Kidney epithelial cell (primary cell): ENCODE data around the gene ASXL2. TPM values are rescaled to one million over a fixed set of nuclear protein-coding genes. Genes with fewer than 3 reads are reported as not detected.
"Not testable (repeated sequence)": the region's sequence is repeated elsewhere in the genome, so short reads cannot be mapped to it uniquely, and the experiment has no call there.

Experiments used
- DNase-seq: peaks from one replicate; pipeline ENCODE4 v3.0.0-alpha.2; 2010; ENCODE audit warnings: low read depth
- H3K27me3 ChIP-seq: 2 replicates; pipeline ENCODE4 v1.6.0; 2011; ENCODE audit warnings: low read length; ENCODE audit not compliant: control insufficient read depth, insufficient read depth
- H3K36me3 ChIP-seq: 2 replicates; pipeline ENCODE4 v1.5.1; 2011; ENCODE audit warnings: low read length; ENCODE audit not compliant: control insufficient read depth, insufficient read depth
- H3K4me3 ChIP-seq: 2 replicates; pipeline ENCODE4 v1.5.1; 2011; ENCODE audit warnings: low read depth, mild to moderate bottlenecking, control low read depth, low read length
- total RNA-seq: library from RNA; depleted of rRNA; stranded (reverse); fragments of >200 nt; gene quantifications from 2 replicates; pipeline ENCODE4 v1.2.3, GENCODE V29; 2015
- TF ChIP-seq, protein P1 (sequence below): IDR thresholded peaks from 2 replicates; pipeline ENCODE4 v1.5.1; 2011; ENCODE audit warnings: mild to moderate bottlenecking, moderate library complexity, low read length, control low read depth, inconsistent platforms; ENCODE audit not compliant: insufficient read depth, poor library complexity, severe bottlenecking

The ASXL2 gene
- total RNA-seq, 1 donor from 2014 or later = 18.6 TPM

- H3K36me3 ChIP-seq = no peaks in the 10 kb centered on the region
- H3K27me3 ChIP-seq = no peaks in the 10 kb centered on the region
- TF ChIP-seq, protein P1, sequence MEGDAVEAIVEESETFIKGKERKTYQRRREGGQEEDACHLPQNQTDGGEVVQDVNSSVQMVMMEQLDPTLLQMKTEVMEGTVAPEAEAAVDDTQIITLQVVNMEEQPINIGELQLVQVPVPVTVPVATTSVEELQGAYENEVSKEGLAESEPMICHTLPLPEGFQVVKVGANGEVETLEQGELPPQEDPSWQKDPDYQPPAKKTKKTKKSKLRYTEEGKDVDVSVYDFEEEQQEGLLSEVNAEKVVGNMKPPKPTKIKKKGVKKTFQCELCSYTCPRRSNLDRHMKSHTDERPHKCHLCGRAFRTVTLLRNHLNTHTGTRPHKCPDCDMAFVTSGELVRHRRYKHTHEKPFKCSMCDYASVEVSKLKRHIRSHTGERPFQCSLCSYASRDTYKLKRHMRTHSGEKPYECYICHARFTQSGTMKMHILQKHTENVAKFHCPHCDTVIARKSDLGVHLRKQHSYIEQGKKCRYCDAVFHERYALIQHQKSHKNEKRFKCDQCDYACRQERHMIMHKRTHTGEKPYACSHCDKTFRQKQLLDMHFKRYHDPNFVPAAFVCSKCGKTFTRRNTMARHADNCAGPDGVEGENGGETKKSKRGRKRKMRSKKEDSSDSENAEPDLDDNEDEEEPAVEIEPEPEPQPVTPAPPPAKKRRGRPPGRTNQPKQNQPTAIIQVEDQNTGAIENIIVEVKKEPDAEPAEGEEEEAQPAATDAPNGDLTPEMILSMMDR = no peak
- no peak for DNase-seq
- no peak overlapping the region for H3K4me3 ChIP-seq
These were observed 23.2 kb downstream of the ASXL2 start for GRCh38 chr2:25855065-25855464.

DNA sequence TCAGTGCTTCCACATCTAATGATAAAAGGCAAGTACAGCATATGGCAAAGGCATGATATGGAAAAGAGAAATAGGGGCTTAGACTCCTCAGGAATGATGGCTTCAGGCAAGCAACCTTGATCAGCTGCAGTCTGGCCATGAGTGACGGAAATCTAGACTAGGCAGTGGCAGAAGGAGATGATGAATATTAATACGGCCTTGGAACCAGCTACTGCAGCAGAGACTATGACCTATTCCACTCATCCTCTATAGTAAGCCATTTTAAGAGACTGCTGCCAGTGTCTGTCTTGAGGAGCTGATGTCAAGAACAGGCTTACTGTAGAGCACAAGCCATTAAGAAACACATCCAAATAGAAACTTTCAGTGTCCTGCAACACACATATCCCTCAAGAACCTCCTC lies 23.7 kb downstream of the ASXL2 start:
- no peak for DNase-seq
- TF ChIP-seq, protein P1 = no peak
- Histone ChIP-seq H3K27me3 (no peaks in the 10 kb centered on the region), H3K4me3 (no peak overlapping the region), H3K36me3 (no peaks in the 10 kb centered on the region)

DNA sequence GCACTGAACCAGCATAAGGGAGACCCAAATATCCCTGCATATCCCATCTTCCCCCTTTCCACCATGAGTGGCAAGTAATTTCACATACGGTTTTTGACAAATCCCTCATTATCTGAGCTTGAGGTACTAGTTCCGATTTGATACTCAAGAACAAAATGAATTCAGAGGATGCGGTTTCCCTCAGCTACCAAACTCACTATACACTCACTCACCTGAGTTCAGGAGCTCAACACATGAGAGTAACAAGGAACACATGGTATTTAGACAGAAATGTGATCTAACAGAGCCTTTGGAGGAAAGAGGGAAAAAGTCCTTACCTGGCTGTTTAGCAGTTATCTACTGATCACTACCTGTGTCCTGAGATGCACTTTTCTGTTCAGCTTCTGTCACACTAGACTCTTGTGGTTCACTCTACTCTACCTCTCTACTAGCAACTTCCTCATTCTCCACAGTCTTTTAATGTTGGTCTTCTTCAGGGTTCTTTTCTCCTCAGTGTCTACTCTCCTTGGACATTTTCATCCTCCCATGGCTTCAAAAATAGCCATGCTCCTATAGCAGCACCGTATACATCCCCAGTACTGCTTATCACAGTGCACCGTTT lies 25.1 kb downstream of the ASXL2 start:
- TF ChIP-seq, protein P1 = no peak
- no peak for DNase-seq
- Histone ChIP-seq H3K4me3 (no peak overlapping the region), H3K27me3 (no peaks in the 10 kb centered on the region), H3K36me3 (no peaks in the 10 kb centered on the region)

- H3K27me3 ChIP-seq = no peaks in the 10 kb centered on the region
- H3K36me3 ChIP-seq = no peaks in the 10 kb centered on the region
- DNase-seq = peak; percentile 59
- H3K4me3 ChIP-seq = no peak overlapping the region
- TF ChIP-seq, protein P1 = peak; percentile 62
These were observed 26.4 kb downstream of the ASXL2 start for GRCh38 chr2:25851740-25852503.

- not testable (repeated sequence) for H3K27me3 ChIP-seq, DNase-seq, H3K4me3 ChIP-seq, H3K36me3 ChIP-seq
These were observed 27.9 kb downstream of the ASXL2 start for GRCh38 chr2:25850400-25850799.

DNA sequence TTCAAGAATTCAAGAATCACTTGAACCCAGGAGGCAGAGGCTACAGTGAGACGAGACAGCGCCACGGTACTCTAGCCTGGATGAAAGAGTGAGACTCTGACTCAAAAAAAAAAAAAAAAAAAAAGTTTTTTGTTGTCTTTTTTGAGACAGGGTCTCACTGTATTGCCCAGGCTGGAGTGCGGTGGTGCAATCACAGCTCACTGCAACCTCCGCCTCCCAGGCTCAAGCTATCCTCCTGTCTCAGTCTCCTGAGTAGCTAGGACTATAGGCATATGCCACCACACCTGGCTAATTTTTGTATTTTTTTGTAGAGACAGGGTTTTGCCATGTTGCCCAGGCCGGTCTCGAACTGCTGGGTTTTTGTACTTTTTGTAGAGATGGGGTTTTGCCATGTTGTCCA lies 28.9 kb downstream of the ASXL2 start:
- not testable (repeated sequence) for H3K27me3 ChIP-seq, H3K4me3 ChIP-seq, DNase-seq, H3K36me3 ChIP-seq
